Endodermal cell (in vitro differentiated cells): ENCODE results near the gene APOC3. TPM values are rescaled to one million over a fixed set of nuclear protein-coding genes. Genes with fewer than 3 reads are reported as not detected.
"Not testable (repeated sequence)": the region's sequence is repeated elsewhere in the genome, so short reads cannot be mapped to it uniquely, and the experiment has no call there.

ENCODE experiments used
- DNase-seq: peaks from one replicate; pipeline ENCODE4 v3.0.0-alpha.2; 2017
- H3K27ac ChIP-seq: 2 replicates; pipeline ENCODE4 v1.5.1; 2013; ENCODE audit warnings: mild to moderate bottlenecking, low read depth, low read length, moderate library complexity
- H3K27me3 ChIP-seq: 2 replicates; pipeline ENCODE4 v1.6.1; 2013; ENCODE audit warnings: mild to moderate bottlenecking, low read length, moderate library complexity; ENCODE audit not compliant: insufficient read depth, control insufficient read depth, poor library complexity, severe bottlenecking
- H3K36me3 ChIP-seq: 2 replicates; pipeline ENCODE4 v1.7.0; 2013; ENCODE audit warnings: mild to moderate bottlenecking, low read length, moderate library complexity; ENCODE audit not compliant: control insufficient read depth, insufficient read depth
- H3K4me1 ChIP-seq: one replicate; pipeline ENCODE4 v1.7.0; 2013; ENCODE audit warnings: low read length; ENCODE audit not compliant: control insufficient read depth, insufficient read depth
- H3K4me3 ChIP-seq: 2 replicates; pipeline ENCODE4 v1.5.1; 2013; ENCODE audit warnings: mild to moderate bottlenecking, low read length, moderate library complexity
- H3K9ac ChIP-seq: 2 replicates; pipeline ENCODE4 v1.6.1; 2013; ENCODE audit warnings: mild to moderate bottlenecking, low read length, moderate library complexity; ENCODE audit not compliant: poor library complexity, severe bottlenecking; ENCODE audit errors: extremely low read depth
- H3K9me3 ChIP-seq: 2 replicates; pipeline ENCODE4 v1.6.1; 2013; ENCODE audit warnings: mild to moderate bottlenecking, low read length, moderate library complexity; ENCODE audit not compliant: control insufficient read depth
- H3K27ac Mint-ChIP-seq: 2 replicates; pipeline ENCODE4 v1.8.0; 2020; ENCODE audit warnings: mixed read lengths
- H3K27me3 Mint-ChIP-seq: 2 replicates; pipeline ENCODE4 v1.8.0; 2021; ENCODE audit warnings: mild to moderate bottlenecking, mixed read lengths; ENCODE audit not compliant: insufficient read depth
- H3K36me3 Mint-ChIP-seq: 2 replicates; pipeline ENCODE4 v1.8.0; 2020; ENCODE audit warnings: low read depth, mixed read lengths
- H3K4me1 Mint-ChIP-seq: 2 replicates; pipeline ENCODE4 v1.8.0; 2020; ENCODE audit warnings: mixed read lengths
- H3K4me3 Mint-ChIP-seq: 2 replicates; pipeline ENCODE4 v1.8.0; 2020; ENCODE audit warnings: mild to moderate bottlenecking, moderate library complexity, mixed read lengths
- H3K9me3 Mint-ChIP-seq: 2 replicates; pipeline ENCODE4 v1.8.0; 2020; ENCODE audit warnings: mild to moderate bottlenecking, mixed read lengths
- CTCF ChIP-seq: fragments of 200-600 bp; sonication (generic); conservative IDR thresholded peaks from 2 replicates; pipeline ENCODE4 v1.5.0; 2021; ENCODE audit warnings: antibody characterized with exemption, mild to moderate bottlenecking
- WGBS, 2 experiments: methylation state at CpG; one replicate each; pipeline versions ENCODE4 v1.1.5 to v1.1.7; 2013; ENCODE audit warnings: missing lambda C conversion rate in 2 of 2, mixed read lengths in 1 of 2; ENCODE audit not compliant: insufficient coverage in 1 of 2, insufficient read length in 1 of 2; 5-methylcytosine and 5-hydroxymethylcytosine counted together
- total RNA-seq, 2 donors: library from RNA; stranded (reverse); fragmentation: NEBNext Ultra II Directional in 1 of 2; extraction: Animal tissue kit (Norgen Biotek cat#: 25700) in 1 of 2; gene quantifications; 2 replicates in 1 of 2; 3 replicates in 1 of 2; pipeline ENCODE4 v1.2.1, GENCODE V29; 2021

Gene APOC3
- total RNA-seq, 2 donors from 2014 or later = not detected

DNA sequence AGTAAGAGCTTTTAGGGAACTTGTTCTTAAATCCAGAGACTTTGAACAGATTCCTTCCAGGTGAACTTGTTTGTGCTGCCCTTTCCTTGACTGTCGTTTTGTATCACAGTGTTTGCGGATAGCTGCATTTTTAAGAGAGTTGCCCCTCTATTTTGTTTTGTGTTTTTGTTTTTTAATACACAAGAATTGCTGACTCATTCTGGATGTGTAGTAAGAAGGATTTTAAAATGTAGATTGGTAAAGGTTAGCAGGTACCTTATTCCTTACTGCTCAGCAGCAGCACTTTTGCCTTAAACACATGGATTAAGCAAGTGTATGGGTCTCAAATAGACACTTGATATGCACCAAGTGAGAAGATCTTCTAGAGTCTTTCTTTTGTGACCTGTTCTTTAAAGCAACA lies 29.1 kb upstream of the APOC3 start:
- no peak for DNase-seq

DNA sequence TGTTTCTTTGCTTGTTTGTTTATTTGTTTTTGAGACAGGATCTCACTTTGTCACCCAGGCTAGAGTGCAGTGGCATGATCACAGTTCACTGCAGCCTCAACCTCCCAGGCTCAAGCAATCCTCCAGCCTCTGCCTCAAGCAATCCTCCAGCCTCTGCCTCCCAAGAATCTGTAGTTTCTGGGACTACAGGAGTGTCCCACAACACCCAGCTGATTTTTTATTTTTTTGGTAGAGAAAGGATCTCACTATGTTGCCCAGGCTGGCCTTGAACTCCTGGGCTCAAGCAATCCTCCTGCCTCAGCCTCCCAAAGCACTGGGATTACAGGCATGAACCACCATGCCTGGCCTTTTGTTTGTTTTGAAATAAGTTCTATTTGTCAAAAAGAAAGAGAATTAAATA lies 28.0 kb upstream of the APOC3 start:
- H3K36me3 ChIP-seq = not testable (repeated sequence)

More for the DNA sequence above, 29.1 kb upstream of the APOC3 start:
- H3K4me1 Mint-ChIP-seq = no peaks in the 10 kb centered on the region
- Histone ChIP-seq H3K27ac (no peak overlapping the region), H3K9me3 (no peaks in the 10 kb centered on the region), H3K9ac (no peak overlapping the region), H3K27me3 (no peaks in the 10 kb centered on the region), H3K36me3 (no peaks in the 10 kb centered on the region), H3K4me3 (no peak overlapping the region), H3K4me1 (no peaks in the 10 kb centered on the region)
- no peak for TF ChIP-seq CTCF
- H3K27ac Mint-ChIP-seq = no peak overlapping the region
- H3K27me3 Mint-ChIP-seq = peaks cover 11% of the 10 kb centered on the region
- no peaks in the 10 kb centered on the region for H3K9me3 Mint-ChIP-seq
- no peaks in the 10 kb centered on the region for H3K36me3 Mint-ChIP-seq
- H3K4me3 Mint-ChIP-seq = no peak overlapping the region
- WGBS, 2 experiments = 75 to 93% methylated on average over 2 of the region's 2 CpGs

GRCh38 chr11:116804001-116804400 lies 25.7 kb upstream of the APOC3 start:
- peaks cover 5% of the 10 kb centered on the region for H3K4me1 ChIP-seq
- H3K27ac ChIP-seq = no peak overlapping the region
- H3K4me1 Mint-ChIP-seq = peaks cover 15% of the 10 kb centered on the region
- no peak overlapping the region for H3K9ac ChIP-seq
- no peak overlapping the region for H3K27ac Mint-ChIP-seq
- DNase-seq = no peak
- peaks cover 11% of the 10 kb centered on the region for H3K27me3 Mint-ChIP-seq
- H3K9me3 Mint-ChIP-seq = no peaks in the 10 kb centered on the region
- no peak overlapping the region for H3K4me3 Mint-ChIP-seq
- 89 to 93% methylated on average over 3 of the region's 3 CpGs for WGBS, 2 experiments
- H3K36me3 ChIP-seq = no peaks in the 10 kb centered on the region
- no peaks in the 10 kb centered on the region for H3K36me3 Mint-ChIP-seq
- no peak overlapping the region for H3K4me3 ChIP-seq
- no peak for TF ChIP-seq CTCF
- no peaks in the 10 kb centered on the region for H3K9me3 ChIP-seq
- H3K27me3 ChIP-seq = no peaks in the 10 kb centered on the region

More for the DNA sequence above, 28.0 kb upstream of the APOC3 start:
- H3K27me3 ChIP-seq, H3K27ac Mint-ChIP-seq, H3K9me3 ChIP-seq, H3K4me3 ChIP-seq, H3K4me1 ChIP-seq, H3K27ac ChIP-seq, H3K4me1 Mint-ChIP-seq, H3K4me3 Mint-ChIP-seq, H3K9ac ChIP-seq, H3K9me3 Mint-ChIP-seq, H3K36me3 Mint-ChIP-seq, DNase-seq: not testable (repeated sequence)
- peaks cover 11% of the 10 kb centered on the region for H3K27me3 Mint-ChIP-seq

- Histone ChIP-seq H3K4me3 (no peak overlapping the region), H3K9me3 (peaks cover 3% of the 10 kb centered on the region), H3K4me1 (peaks cover 5% of the 10 kb centered on the region), H3K9ac (no peak overlapping the region), H3K27ac (no peak overlapping the region), H3K36me3 (no peaks in the 10 kb centered on the region), H3K27me3 (no peaks in the 10 kb centered on the region)
- H3K27ac Mint-ChIP-seq = no peak overlapping the region
- H3K4me3 Mint-ChIP-seq = no peak overlapping the region
- peaks cover 10% of the 10 kb centered on the region for H3K27me3 Mint-ChIP-seq
- peak; percentile 42 for DNase-seq
- TF ChIP-seq CTCF = no peak
- H3K36me3 Mint-ChIP-seq = no peaks in the 10 kb centered on the region
- 95 to 97% methylated on average over 6 of the region's 6 CpGs for WGBS, 2 experiments
- H3K4me1 Mint-ChIP-seq = peaks cover 16% of the 10 kb centered on the region
- no peaks in the 10 kb centered on the region for H3K9me3 Mint-ChIP-seq
Observed at GRCh38 chr11:116807601-116808261, 22.0 kb upstream of the APOC3 start.
